HepG2 (cell line): ENCODE results near the gene GPC6.

ENCODE experiments used
- DNMT3B ChIP-seq: conservative IDR thresholded peaks from 2 replicates; pipeline ENCODE4 v1.6.1; 2016; ENCODE audit warnings: missing biosample characterization, control low read depth
- FOXM1 ChIP-seq: sonication (generic); formaldehyde crosslinking; IDR thresholded peaks from 2 replicates; pipeline ENCODE4 v1.5.0; 2020; ENCODE audit warnings: missing genetic modification reagents
- MAZ ChIP-seq, 2 experiments: sonication (generic) in 1 of 2; formaldehyde crosslinking in 1 of 2; IDR thresholded peaks; 2 replicates each; pipeline versions ENCODE4 v1.5.0 to v1.6.1; 2012 to 2020; ENCODE audit warnings: low read depth in 2 of 2, mild to moderate bottlenecking in 2 of 2, borderline replicate concordance in 1 of 2, improper control_type of control experiment in 1 of 2, low read length in 1 of 2, missing genetic modification reagents in 1 of 2, moderate library complexity in 1 of 2
- POLR2AphosphoS5 ChIP-seq: IDR thresholded peaks from 2 replicates; pipeline ENCODE4 v1.6.1; 2012; ENCODE audit warnings: low read depth, low read length
- REST ChIP-seq, 2 experiments: IDR thresholded peaks; 2 replicates each; pipeline ENCODE4 v1.6.1; 2011 to 2012; ENCODE audit warnings: low read length in 2 of 2, borderline replicate concordance in 1 of 2, low read depth in 1 of 2, mild to moderate bottlenecking in 1 of 2, moderate library complexity in 1 of 2
- THRA ChIP-seq: sonication (generic); formaldehyde crosslinking; IDR thresholded peaks from 2 replicates; pipeline ENCODE4 v1.4.0; 2020; ENCODE audit warnings: missing genetic modification reagents, borderline replicate concordance
- ZFP1 ChIP-seq: IDR thresholded peaks from 2 replicates; pipeline ENCODE4 v1.6.1; 2016
- ZNF180 ChIP-seq: sonication (generic); formaldehyde crosslinking; IDR thresholded peaks from 2 replicates; pipeline ENCODE4 v1.4.0; 2020; ENCODE audit warnings: low read depth, missing genetic modification reagents, borderline replicate concordance
- ZNF687 ChIP-seq: sonication (generic); formaldehyde crosslinking; IDR thresholded peaks from 2 replicates; pipeline ENCODE4 v1.5.1; 2020; ENCODE audit warnings: mild to moderate bottlenecking, missing genetic modification reagents, moderate library complexity
- ZNF782 ChIP-seq: sonication (generic); formaldehyde crosslinking; IDR thresholded peaks from 2 replicates; pipeline ENCODE4 v1.4.0; 2020; ENCODE audit warnings: missing genetic modification reagents, mild to moderate bottlenecking, borderline replicate concordance
- ZNF790 ChIP-seq: sonication (generic); formaldehyde crosslinking; IDR thresholded peaks from 2 replicates; pipeline ENCODE4 v1.8.0; 2022; ENCODE audit warnings: missing genetic modification reagents, mild to moderate bottlenecking, borderline replicate concordance
- ZNF83 ChIP-seq: sonication (generic); formaldehyde crosslinking; IDR thresholded peaks from 2 replicates; pipeline ENCODE4 v1.4.0; 2020; ENCODE audit warnings: missing genetic modification reagents, mild to moderate bottlenecking, borderline replicate concordance
- ZNF883 ChIP-seq: sonication (generic); formaldehyde crosslinking; IDR thresholded peaks from 2 replicates; pipeline ENCODE4 v1.5.1; 2020; ENCODE audit warnings: mild to moderate bottlenecking, missing genetic modification reagents; ENCODE audit errors: not compliant biosample characterization

GRCh38 chr13:93233997-93234416 lies 7.4 kb downstream of the GPC6 start:
- TF ChIP-seq MAZ (IDR thresholded peaks at IDR 0.05; ENCODE audit: borderline replicate concordance, low read depth, low read length) (no peak), MAZ (CRISPR knock-in tag; IDR thresholded peaks at IDR 0.05; ENCODE audit: low read depth) (no peak), POLR2AphosphoS5 (no peak), ZNF83 (no peak), ZNF180 (CRISPR knock-in tag) (no peak), THRA (CRISPR knock-in tag) (no peak), ZFP1 (CRISPR knock-in tag) (no peak), ZNF687 (no peak; the same call in 1 of the 2 replicates), REST (IDR thresholded peaks at IDR 0.05; ENCODE audit: borderline replicate concordance in 1 of 2, low read depth in 1 of 2, low read length in 2 of 2) (no peak), ZNF883 (no peak), FOXM1 (CRISPR knock-in tag) (no peak), ZNF790 (CRISPR knock-in tag) (no peak), ZNF782 (CRISPR knock-in tag) (no peak), DNMT3B (CRISPR knock-in tag) (no peak)
